Measurements from ENCODE around the gene ING1.
"Not testable (repeated sequence)": the region's sequence is repeated elsewhere in the genome, so short reads cannot be mapped to it uniquely, and the experiment has no call there.

The ING1 gene

DNA sequence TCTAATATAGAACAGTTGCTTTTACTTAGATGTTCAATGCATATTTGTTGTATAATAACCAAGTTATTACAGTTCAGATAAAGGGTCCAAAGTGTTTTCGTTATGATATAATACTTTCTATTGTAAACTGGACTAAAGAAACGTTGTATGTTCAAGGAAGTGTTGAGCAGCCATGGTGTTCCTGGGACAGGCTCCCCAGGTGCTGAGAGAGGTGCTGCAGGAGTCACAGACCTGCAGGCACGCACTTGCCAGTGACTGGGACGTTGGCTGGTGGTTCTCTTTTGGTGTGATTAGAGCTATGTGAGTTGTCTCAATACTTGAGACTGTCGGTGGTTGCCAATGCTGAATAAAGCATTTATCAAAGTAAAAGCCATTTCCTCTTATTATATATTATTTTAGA lies 9.5 kb downstream of the ING1 start:
- H3K27me3 ChIP-seq (ENCODE audit: control insufficient read depth, insufficient read depth, low read length): no peaks in the 10 kb centered on the region
- no peaks in the 10 kb centered on the region for H3K9me3 ChIP-seq (replicated peaks; ENCODE audit: low read length)
- no peak overlapping the region for H3K4me3 ChIP-seq (ENCODE audit: low read length)
- no peak overlapping the region for H3K4me2 ChIP-seq (ENCODE audit: low read length)
- no peak overlapping the region for H3K9ac ChIP-seq (ENCODE audit: low read depth, low read length)
- H3K36me3 ChIP-seq (ENCODE audit: insufficient read depth, low read length): peaks cover 18% of the 10 kb centered on the region
- H3K4me1 ChIP-seq (ENCODE audit: control insufficient read depth, insufficient read depth, low read length): no peaks in the 10 kb centered on the region

DNA sequence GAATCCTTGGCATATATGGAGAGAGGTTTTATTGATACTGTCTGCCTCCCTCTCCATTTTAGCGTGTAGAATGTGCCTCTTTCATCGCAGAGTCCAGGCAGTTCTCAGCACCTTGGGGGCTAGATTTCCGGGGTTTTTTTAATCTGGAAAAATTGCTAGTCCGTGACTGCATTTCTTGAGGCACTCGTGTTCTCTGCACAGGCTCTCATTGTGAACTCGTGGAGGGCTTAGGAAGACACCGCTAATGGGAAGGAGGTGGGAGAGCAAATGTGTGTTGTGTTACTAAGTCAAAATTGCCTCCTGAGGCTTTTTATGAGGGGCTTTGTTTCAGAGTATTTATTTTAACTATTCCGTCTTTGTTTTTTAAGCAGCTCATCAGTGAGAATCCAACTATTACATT lies 10.1 kb downstream of the ING1 start:
- H3K36me3 ChIP-seq (ENCODE audit: insufficient read depth, low read length): peaks cover 18% of the 10 kb centered on the region
- H3K4me2 ChIP-seq (ENCODE audit: low read length): no peak overlapping the region
- no peaks in the 10 kb centered on the region for H3K27me3 ChIP-seq (ENCODE audit: control insufficient read depth, insufficient read depth, low read length)
- no peak overlapping the region for H3K4me3 ChIP-seq (ENCODE audit: low read length)
- H3K4me1 ChIP-seq (ENCODE audit: control insufficient read depth, insufficient read depth, low read length): no peaks in the 10 kb centered on the region
- no peaks in the 10 kb centered on the region for H3K9me3 ChIP-seq (replicated peaks; ENCODE audit: low read length)
- no peak overlapping the region for H3K9ac ChIP-seq (ENCODE audit: low read depth, low read length)

DNA sequence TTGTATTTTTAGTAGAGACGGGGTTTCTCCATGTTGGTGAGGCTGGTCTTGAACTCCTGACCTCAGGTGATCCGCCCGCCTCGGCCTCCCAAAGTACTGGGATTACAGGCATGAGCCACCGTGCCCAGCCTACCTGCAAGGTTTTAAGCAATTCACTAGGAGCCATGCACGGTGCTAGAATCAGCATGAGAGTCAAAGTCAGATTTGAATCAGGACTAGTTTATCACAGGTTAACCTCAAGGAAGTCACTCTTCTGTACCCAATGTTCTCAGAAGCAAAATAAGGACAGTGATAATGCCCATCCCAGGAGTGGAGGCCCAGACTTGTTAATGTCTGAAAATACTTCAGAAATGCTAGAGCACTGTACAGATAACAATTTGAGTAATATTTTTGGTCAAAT lies 12.7 kb downstream of the ING1 start:
- not testable (repeated sequence) for H3K4me3 ChIP-seq (ENCODE audit: low read length); H3K4me2 ChIP-seq (ENCODE audit: low read length)

DNA sequence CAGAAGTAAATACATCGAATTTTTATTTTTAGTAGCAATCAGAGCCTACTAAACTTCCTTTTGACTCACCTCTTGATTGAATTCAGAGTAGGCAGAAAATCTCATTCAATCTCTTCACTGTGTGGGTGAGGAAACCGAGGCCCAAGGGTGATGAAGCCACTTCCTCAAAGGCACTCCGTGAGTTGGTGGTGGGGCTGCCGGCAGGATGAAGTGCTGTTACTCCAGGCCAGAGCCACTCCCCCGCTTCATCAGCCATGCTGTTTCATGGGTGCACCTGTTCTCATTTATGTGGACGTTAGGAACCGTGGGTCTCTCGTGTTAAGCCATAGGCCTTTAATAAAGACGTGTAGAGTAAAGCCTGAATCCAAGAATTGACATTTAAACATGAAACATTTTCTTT lies 13.2 kb downstream of the ING1 start:
- Histone ChIP-seq H3K4me1 (ENCODE audit: control insufficient read depth, insufficient read depth, low read length) (no peaks in the 10 kb centered on the region), H3K9ac (ENCODE audit: low read depth, low read length) (no peak overlapping the region), H3K27me3 (ENCODE audit: control insufficient read depth, insufficient read depth, low read length) (no peaks in the 10 kb centered on the region), H3K36me3 (ENCODE audit: insufficient read depth, low read length) (peaks cover 3% of the 10 kb centered on the region), H3K9me3 (replicated peaks; ENCODE audit: low read length) (no peaks in the 10 kb centered on the region), H3K4me2 (ENCODE audit: low read length) (no peak overlapping the region), H3K4me3 (ENCODE audit: low read length) (no peak overlapping the region)

More for the DNA sequence above, 12.7 kb downstream of the ING1 start:
- not testable (repeated sequence) for H3K4me1 ChIP-seq (ENCODE audit: control insufficient read depth, insufficient read depth, low read length); H3K9me3 ChIP-seq (replicated peaks; ENCODE audit: low read length); H3K9ac ChIP-seq (ENCODE audit: low read depth, low read length); H3K27me3 ChIP-seq (ENCODE audit: control insufficient read depth, insufficient read depth, low read length); H3K36me3 ChIP-seq (ENCODE audit: insufficient read depth, low read length)

DNA sequence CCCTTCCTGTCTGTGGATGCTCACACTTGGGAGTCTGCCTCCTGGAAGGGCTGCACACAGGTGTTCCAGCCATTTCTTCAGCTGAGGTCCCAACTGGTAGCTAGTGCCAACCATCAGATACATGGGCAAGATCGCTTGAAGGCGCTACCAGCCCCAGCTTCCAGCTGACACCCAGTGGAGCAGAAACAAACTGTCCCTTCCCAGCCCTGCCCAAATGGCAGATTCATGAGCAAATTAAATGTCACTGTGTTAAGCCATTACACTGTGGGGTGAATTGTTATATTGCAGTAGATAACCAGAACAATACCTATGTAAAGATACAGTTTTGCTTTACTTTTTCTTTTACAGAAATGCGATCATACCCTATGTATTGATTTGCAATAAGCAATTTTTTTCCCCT lies 17.6 kb downstream of the ING1 start:
- Histone ChIP-seq H3K36me3 (ENCODE audit: insufficient read depth, low read length) (no peaks in the 10 kb centered on the region), H3K27me3 (ENCODE audit: control insufficient read depth, insufficient read depth, low read length) (no peaks in the 10 kb centered on the region), H3K9me3 (replicated peaks; ENCODE audit: low read length) (no peaks in the 10 kb centered on the region), H3K4me1 (ENCODE audit: control insufficient read depth, insufficient read depth, low read length) (no peaks in the 10 kb centered on the region), H3K9ac (ENCODE audit: low read depth, low read length) (no peak overlapping the region), H3K4me2 (ENCODE audit: low read length) (no peak overlapping the region), H3K4me3 (ENCODE audit: low read length) (no peak overlapping the region)

DNA sequence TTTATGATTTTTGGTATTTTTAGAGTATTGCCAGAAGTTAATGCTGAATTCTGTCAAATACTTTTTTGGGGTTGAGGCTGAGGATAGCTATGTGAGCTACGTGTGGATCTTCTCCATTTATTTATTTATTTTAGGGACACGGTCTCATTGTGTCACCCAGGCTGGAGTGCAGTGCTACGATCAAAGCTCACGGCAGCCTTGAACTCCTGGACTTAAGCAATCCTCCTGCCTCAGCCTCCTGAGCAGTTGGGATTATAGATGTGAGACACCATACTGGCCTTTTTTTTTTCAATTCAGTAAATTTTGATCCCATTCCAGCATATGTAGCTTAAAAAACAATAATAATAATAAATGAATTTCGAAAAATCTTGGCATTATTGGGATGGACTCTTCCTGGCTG lies 21.1 kb downstream of the ING1 start:
- Histone ChIP-seq H3K9ac (ENCODE audit: low read depth, low read length) (no peak overlapping the region), H3K9me3 (replicated peaks; ENCODE audit: low read length) (no peaks in the 10 kb centered on the region), H3K4me3 (ENCODE audit: low read length) (no peak overlapping the region), H3K4me1 (ENCODE audit: control insufficient read depth, insufficient read depth, low read length) (no peaks in the 10 kb centered on the region), H3K4me2 (ENCODE audit: low read length) (no peak overlapping the region), H3K36me3 (ENCODE audit: insufficient read depth, low read length) (no peaks in the 10 kb centered on the region), H3K27me3 (ENCODE audit: control insufficient read depth, insufficient read depth, low read length) (no peaks in the 10 kb centered on the region)

DNA sequence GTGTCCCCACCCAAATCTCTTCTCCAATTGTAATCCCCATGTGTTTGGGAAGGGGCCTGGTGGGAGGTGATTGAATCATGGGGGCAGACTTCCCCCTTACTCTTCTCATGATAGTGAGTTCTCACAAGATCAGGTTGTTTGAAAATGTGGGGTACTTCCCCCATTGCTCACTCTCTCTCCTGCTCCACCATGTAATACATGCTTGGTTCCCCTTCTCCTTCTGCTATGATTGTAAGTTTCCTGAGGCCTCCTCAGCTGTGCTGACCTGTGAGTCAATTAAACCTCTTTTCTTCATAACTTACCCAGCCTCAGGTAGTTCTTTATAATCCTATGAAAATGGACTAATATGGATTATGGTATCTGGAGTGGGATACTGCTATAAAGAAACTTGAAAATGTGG lies 24.1 kb downstream of the ING1 start:
- Histone ChIP-seq H3K4me3 (ENCODE audit: low read length) (no peak overlapping the region), H3K9ac (ENCODE audit: low read depth, low read length) (no peak overlapping the region), H3K36me3 (ENCODE audit: insufficient read depth, low read length) (no peaks in the 10 kb centered on the region), H3K9me3 (replicated peaks; ENCODE audit: low read length) (no peaks in the 10 kb centered on the region), H3K4me2 (ENCODE audit: low read length) (no peak overlapping the region), H3K4me1 (ENCODE audit: control insufficient read depth, insufficient read depth, low read length) (no peaks in the 10 kb centered on the region), H3K27me3 (ENCODE audit: control insufficient read depth, insufficient read depth, low read length) (no peaks in the 10 kb centered on the region)

DNA sequence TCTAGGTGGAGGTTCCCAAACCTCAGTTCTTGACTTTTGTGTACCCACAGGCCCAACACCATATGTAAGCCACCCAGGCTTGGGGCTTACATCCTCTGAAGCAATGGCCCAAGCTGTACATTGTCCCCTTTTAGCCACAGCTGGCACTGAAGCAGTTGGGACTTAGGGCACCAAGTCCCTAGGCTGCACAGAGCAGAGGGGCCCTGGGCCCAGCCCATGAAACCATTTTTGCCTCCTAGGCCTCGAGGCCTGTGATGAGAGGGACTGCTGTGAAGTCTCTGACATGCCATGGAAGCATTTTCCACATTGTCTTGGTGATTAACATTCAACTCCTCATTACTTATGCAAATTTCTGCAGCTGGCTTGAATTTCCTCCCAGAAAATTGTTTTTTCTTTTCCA lies 30.2 kb downstream of the ING1 start:
- Histone ChIP-seq H3K36me3 (ENCODE audit: insufficient read depth, low read length) (no peaks in the 10 kb centered on the region), H3K4me3 (ENCODE audit: low read length) (no peak overlapping the region), H3K27me3 (ENCODE audit: control insufficient read depth, insufficient read depth, low read length) (no peaks in the 10 kb centered on the region), H3K9ac (ENCODE audit: low read depth, low read length) (no peak overlapping the region), H3K4me2 (ENCODE audit: low read length) (no peak overlapping the region), H3K9me3 (replicated peaks; ENCODE audit: low read length) (no peaks in the 10 kb centered on the region), H3K4me1 (ENCODE audit: control insufficient read depth, insufficient read depth, low read length) (no peaks in the 10 kb centered on the region)

DNA sequence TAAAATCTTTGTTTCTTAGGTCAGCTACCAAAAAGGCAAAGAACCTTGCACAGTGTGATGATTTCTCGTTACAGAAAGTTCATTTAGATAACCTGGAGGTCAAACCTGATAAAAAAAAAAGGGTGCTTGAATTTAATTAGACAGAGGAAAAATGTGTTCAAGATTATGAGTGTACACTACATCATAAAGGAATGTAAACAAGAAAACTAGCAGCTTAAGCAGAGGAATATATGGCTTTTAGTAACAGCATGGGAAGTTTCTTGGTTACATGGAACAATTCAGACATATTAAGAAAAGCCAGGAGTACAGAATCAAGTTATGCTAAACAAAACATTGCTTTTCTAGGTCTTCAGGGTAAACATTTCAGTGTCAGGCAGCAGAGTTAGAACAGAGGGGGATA lies 32.9 kb downstream of the ING1 start:
- Histone ChIP-seq H3K4me2 (ENCODE audit: low read length) (no peak overlapping the region), H3K4me1 (ENCODE audit: control insufficient read depth, insufficient read depth, low read length) (no peaks in the 10 kb centered on the region), H3K9ac (ENCODE audit: low read depth, low read length) (no peak overlapping the region), H3K9me3 (replicated peaks; ENCODE audit: low read length) (no peaks in the 10 kb centered on the region), H3K36me3 (ENCODE audit: insufficient read depth, low read length) (no peaks in the 10 kb centered on the region), H3K27me3 (ENCODE audit: control insufficient read depth, insufficient read depth, low read length) (no peaks in the 10 kb centered on the region), H3K4me3 (ENCODE audit: low read length) (no peak overlapping the region)

DNA sequence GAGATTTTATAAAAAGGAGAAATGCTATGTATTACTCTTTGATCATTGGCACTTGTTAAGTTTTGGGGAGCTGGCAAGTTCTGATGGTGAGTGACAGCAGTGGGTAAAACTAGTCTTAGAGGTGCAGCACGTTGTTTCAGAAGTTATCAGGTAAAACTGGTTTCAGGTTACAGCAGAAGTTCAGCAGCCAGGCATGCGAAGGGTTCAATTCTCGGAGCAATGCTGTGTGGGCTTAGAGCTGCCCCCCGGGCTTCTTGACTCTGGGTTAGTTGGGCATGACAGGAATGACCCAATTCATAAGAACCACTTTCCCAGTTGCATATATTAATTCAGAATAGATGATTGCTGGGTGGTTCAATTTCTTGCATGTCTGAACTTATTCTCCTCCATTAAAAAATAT lies 34.8 kb downstream of the ING1 start:
- no peaks in the 10 kb centered on the region for H3K9me3 ChIP-seq (replicated peaks; ENCODE audit: low read length)
- H3K27me3 ChIP-seq (ENCODE audit: control insufficient read depth, insufficient read depth, low read length): no peaks in the 10 kb centered on the region
- no peak overlapping the region for H3K4me3 ChIP-seq (ENCODE audit: low read length)

DNA sequence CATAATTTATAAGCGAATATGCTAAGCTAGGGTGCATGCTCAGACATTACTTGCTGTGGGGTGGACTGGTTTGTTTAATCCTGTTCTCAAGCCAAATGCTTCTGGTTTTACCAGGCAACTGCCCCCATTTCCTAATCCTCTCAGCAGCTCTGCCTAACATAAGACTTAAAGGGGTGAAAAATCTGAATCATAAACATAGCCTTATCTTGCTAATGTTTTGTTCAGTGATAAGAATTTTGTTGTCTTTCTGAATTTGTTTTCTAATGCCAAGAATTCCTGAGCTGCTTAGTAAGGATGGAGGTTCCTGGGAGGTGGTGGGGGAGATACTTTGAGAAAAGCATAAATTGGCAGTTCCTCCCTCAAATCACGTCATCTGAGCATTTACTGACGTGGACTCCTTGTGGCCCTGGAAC lies 42.7 kb downstream of the ING1 start:
- H3K4me3 ChIP-seq (ENCODE audit: low read length): no peak overlapping the region
- no peak overlapping the region for H3K9ac ChIP-seq (ENCODE audit: low read depth, low read length)
- no peak overlapping the region for H3K4me2 ChIP-seq (ENCODE audit: low read length)
- H3K9me3 ChIP-seq (replicated peaks; ENCODE audit: low read length): no peaks in the 10 kb centered on the region
- no peaks in the 10 kb centered on the region for H3K27me3 ChIP-seq (ENCODE audit: control insufficient read depth, insufficient read depth, low read length)
- H3K4me1 ChIP-seq (ENCODE audit: control insufficient read depth, insufficient read depth, low read length): peaks cover 7% of the 10 kb centered on the region
- H3K36me3 ChIP-seq (ENCODE audit: insufficient read depth, low read length): no peaks in the 10 kb centered on the region

More for the DNA sequence above, 34.8 kb downstream of the ING1 start:
- Histone ChIP-seq H3K36me3 (ENCODE audit: insufficient read depth, low read length) (no peaks in the 10 kb centered on the region), H3K4me1 (ENCODE audit: control insufficient read depth, insufficient read depth, low read length) (no peaks in the 10 kb centered on the region), H3K4me2 (ENCODE audit: low read length) (no peak overlapping the region), H3K9ac (ENCODE audit: low read depth, low read length) (no peak overlapping the region)

DNA sequence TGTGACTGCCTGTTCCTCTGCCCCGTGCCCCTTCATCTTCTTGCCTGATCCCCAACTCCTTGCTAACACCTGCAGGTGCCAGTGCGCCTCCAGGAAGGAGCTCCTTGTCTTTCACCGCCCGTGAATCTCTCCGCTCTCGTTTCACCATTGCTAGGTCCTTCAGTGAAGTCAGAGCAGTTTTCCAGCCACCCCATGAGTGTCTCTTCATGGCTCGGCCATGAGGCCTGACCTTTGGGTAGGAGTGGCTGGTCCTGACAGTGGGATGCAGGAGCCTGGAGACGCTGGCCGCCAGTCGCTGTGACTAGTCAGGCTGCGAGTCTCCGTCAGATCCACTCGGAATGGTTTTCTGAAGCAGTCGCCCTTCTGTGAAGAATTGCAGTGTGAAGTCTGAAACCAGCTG lies 43.8 kb downstream of the ING1 start:
- no peaks in the 10 kb centered on the region for H3K27me3 ChIP-seq (ENCODE audit: control insufficient read depth, insufficient read depth, low read length)
- peaks cover 7% of the 10 kb centered on the region for H3K4me1 ChIP-seq (ENCODE audit: control insufficient read depth, insufficient read depth, low read length)
- H3K36me3 ChIP-seq (ENCODE audit: insufficient read depth, low read length): no peaks in the 10 kb centered on the region
- no peak overlapping the region for H3K9ac ChIP-seq (ENCODE audit: low read depth, low read length)
- no peak overlapping the region for H3K4me3 ChIP-seq (ENCODE audit: low read length)
- no peaks in the 10 kb centered on the region for H3K9me3 ChIP-seq (replicated peaks; ENCODE audit: low read length)
- H3K4me2 ChIP-seq (ENCODE audit: low read length): no peak overlapping the region

Data from skeletal muscle satellite cell (primary cell).